ENCODE results near the gene CCDC150. TPM values are rescaled to one million over a fixed set of nuclear protein-coding genes. Genes with fewer than 3 reads are reported as not detected.

CCDC150 gene
- total RNA-seq, 1 experiment from 2014 or later, result 29.2 TPM

GRCh38 chr2:196635156-196635555 lies 4.4 kb upstream of the CCDC150 start (continued):
- TF ChIP-seq ZNF274 (IDR thresholded peaks at IDR 0.05; ENCODE audit: low read depth, low read length) (no peak), SIN3A (IDR thresholded peaks at IDR 0.05; ENCODE audit: low read depth) (no peak), ELF1 (IDR thresholded peaks at IDR 0.05; ENCODE audit: borderline replicate concordance, low read depth) (no peak), CEBPB (IDR thresholded peaks at IDR 0.05; ENCODE audit: low read depth) (no peak)

- Histone ChIP-seq H3K79me2 (ENCODE audit: insufficient read depth, low read length) (peaks cover 40% of the 10 kb centered on the region), H3K9me3 (ENCODE audit: control insufficient read depth in 1 of 2, insufficient read depth in 1 of 2, low read depth in 1 of 2, low read length in 2 of 2) (no peaks in the 10 kb centered on the region), H3K9me2 (ENCODE audit: insufficient read depth) (no peaks in the 10 kb centered on the region), H3K27ac (ENCODE audit: low read depth, low read length) (no peak overlapping the region), H3K4me2 (ENCODE audit: low read length) (peak overlapping the region; percentile 70), H3K36me3 (ENCODE audit: control insufficient read depth in 1 of 2, insufficient read depth in 2 of 2, low read length in 2 of 2) (no peaks in the 10 kb centered on the region), H4K20me1 (ENCODE audit: insufficient read depth) (no peaks in the 10 kb centered on the region), H2AFZ (ENCODE audit: low read depth, low read length, poor library complexity, severe bottlenecking) (peak overlapping the region; percentile 99), H3K4me1 (ENCODE audit: control insufficient read depth in 1 of 2, insufficient read depth in 2 of 2, low read length in 2 of 2) (peaks cover 5 to 11% of the 10 kb centered on the region in 2 experiments; a peak in 3 of 4 replicates), H3K9ac (ENCODE audit: low read length) (no peak overlapping the region), H3K27me3 (ENCODE audit: insufficient read depth, low read length) (no peaks in the 10 kb centered on the region), H3K4me3 (replicated peaks in 1 of 2; ENCODE audit: low read depth in 1 of 2, low read length in 2 of 2) (no peak overlapping the region; a peak in 1 of 4 replicates)
- ChIA-PET POLR2A (no interaction called here), CTCF (interaction anchor here (1.4 kb wide), 1 partner anchor 113 kb away, joined by 4 read pairs; no protein-coding TSS in a partner anchor), RAD21 (ENCODE audit: low non-redundant PET in 1 of 2, low total read pairs in 2 of 2, uncharacterized antibody in 2 of 2, unreplicated experiment in 2 of 2) (no interaction called here)
- DNase-seq (ENCODE audit: low read depth, low spot score), result no peak
- no TSS peak for BruUV-seq (replicated peaks)
- no peak for TF ChIP-seq CEBPB (IDR thresholded peaks at IDR 0.05; ENCODE audit: low read depth)
- TF ChIP-seq ZFX (IDR thresholded peaks at IDR 0.05), result no peak
- TF ChIP-seq EGR1 (IDR thresholded peaks at IDR 0.05; ENCODE audit: low read depth), result no peak
- TF ChIP-seq REST (IDR thresholded peaks at IDR 0.05; ENCODE audit: low read depth), result no peak
- TF ChIP-seq MAX (IDR thresholded peaks at IDR 0.05), result no peak
- no peak for TF ChIP-seq POLR2A (IDR thresholded peaks at IDR 0.05; ENCODE audit: borderline replicate concordance, extremely low read depth, insufficient read depth, insufficient read length)
- TF ChIP-seq ZNF274 (IDR thresholded peaks at IDR 0.05; ENCODE audit: low read depth, low read length), result no peak
- TF ChIP-seq FOSL1 (IDR thresholded peaks at IDR 0.05; ENCODE audit: low read depth), result no peak
- no peak for TF ChIP-seq ZBTB33 (IDR thresholded peaks at IDR 0.05; ENCODE audit: extremely low read depth, insufficient replicate concordance, low read length)
- TF ChIP-seq SRF (IDR thresholded peaks at IDR 0.05; ENCODE audit: low read depth), result no peak
- TF ChIP-seq ELF1 (IDR thresholded peaks at IDR 0.05; ENCODE audit: borderline replicate concordance, low read depth), result no peak
- TF ChIP-seq TCF7L2 (IDR thresholded peaks at IDR 0.05; ENCODE audit: borderline replicate concordance, extremely low read depth, insufficient read depth, insufficient read length), result no peak
- no peak for TF ChIP-seq CTCF (IDR thresholded peaks at IDR 0.05 in 2 of 3, conservative IDR thresholded peaks at IDR 0.05 in 1 of 3; ENCODE audit: borderline replicate concordance in 1 of 3, insufficient read depth in 1 of 3, low read depth in 2 of 3, low read length in 2 of 3)
- TF ChIP-seq RAD21 (IDR thresholded peaks at IDR 0.05; ENCODE audit: low read depth), result no peak
- TF ChIP-seq SP1 (IDR thresholded peaks at IDR 0.05; ENCODE audit: low read depth), result no peak
- no peak for TF ChIP-seq ATF3 (IDR thresholded peaks at IDR 0.05)
- no peak for ATAC-seq
- intact Hi-C loops (cut with micrococcal nuclease), result no loop called here
Observed at GRCh38 chr2:196638765-196639164, 750 bp upstream of the CCDC150 start.
